Endothelial cell (in vitro differentiated cells): ENCODE results near the gene KRT38. TPM values are rescaled to one million over a fixed set of nuclear protein-coding genes. Genes with fewer than 3 reads are reported as not detected.
"Not testable (repeated sequence)": the region's sequence is repeated elsewhere in the genome, so short reads cannot be mapped to it uniquely, and the experiment has no call there.

Source experiments
- DNase-seq: peaks from one replicate; pipeline ENCODE4 v3.0.0; 2021; ENCODE audit warnings: low spot score
- H3K27ac Mint-ChIP-seq: one replicate; pipeline ENCODE4 v1.8.0; 2021; ENCODE audit warnings: mixed read lengths, inconsistent platforms; ENCODE audit not compliant: unreplicated experiment
- H3K27me3 Mint-ChIP-seq: one replicate; pipeline ENCODE4 v1.8.0; 2021; ENCODE audit warnings: mild to moderate bottlenecking, moderate library complexity, mixed read lengths, inconsistent platforms; ENCODE audit not compliant: unreplicated experiment
- H3K36me3 Mint-ChIP-seq: one replicate; pipeline ENCODE4 v1.8.0; 2021; ENCODE audit warnings: mild to moderate bottlenecking, low read depth, mixed read lengths, inconsistent platforms; ENCODE audit not compliant: unreplicated experiment
- H3K4me1 Mint-ChIP-seq: one replicate; pipeline ENCODE4 v1.8.0; 2021; ENCODE audit warnings: mild to moderate bottlenecking, mixed read lengths, inconsistent platforms; ENCODE audit not compliant: unreplicated experiment
- H3K4me3 Mint-ChIP-seq: one replicate; pipeline ENCODE4 v1.8.0; 2021; ENCODE audit warnings: mild to moderate bottlenecking, mixed read lengths, inconsistent platforms; ENCODE audit not compliant: unreplicated experiment
- H3K9me3 Mint-ChIP-seq: one replicate; pipeline ENCODE4 v1.8.0; 2021; ENCODE audit warnings: mixed read lengths, inconsistent platforms; ENCODE audit not compliant: unreplicated experiment
- total RNA-seq: library from RNA; stranded (reverse); fragmentation: NEBNext Ultra II Directional; extraction: Animal tissue kit (Norgen Biotek cat#: 25700); gene quantifications from one replicate; pipeline ENCODE4 v1.2.1, GENCODE V29; 2021; ENCODE audit not compliant: unreplicated experiment
- TF ChIP-seq, protein P1 (sequence below): fragments of 200-600 bp; sonication (generic); IDR thresholded peaks from one replicate; pipeline ENCODE4 v1.5.0; 2021; ENCODE audit warnings: antibody characterized with exemption; ENCODE audit not compliant: unreplicated experiment

KRT38 gene
- total RNA-seq, 1 donor from 2014 or later, result not detected

DNA sequence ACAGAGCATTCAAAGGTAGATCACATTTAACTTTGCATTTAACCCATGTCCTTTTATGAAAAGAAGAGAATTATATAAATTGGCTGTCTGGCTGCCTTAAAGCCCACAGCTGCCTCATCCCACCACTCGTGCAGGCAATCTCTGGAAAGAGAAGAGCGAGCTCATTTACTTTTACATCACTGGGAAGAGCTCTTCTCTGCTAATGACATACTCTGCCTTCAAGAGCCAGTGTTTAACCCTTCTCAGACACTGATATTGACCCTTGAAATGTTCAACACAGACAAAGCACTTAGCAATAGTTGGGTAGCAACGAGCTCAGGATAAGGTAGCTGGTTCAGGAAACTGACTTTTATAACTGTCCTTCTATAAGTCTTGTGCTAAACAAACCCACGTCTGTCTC, 6.8 kb downstream of the KRT38 start:
- no peak overlapping the region for H3K27ac Mint-ChIP-seq
- no peaks in the 10 kb centered on the region for H3K27me3 Mint-ChIP-seq
- no peak overlapping the region for H3K4me3 Mint-ChIP-seq
- H3K36me3 Mint-ChIP-seq, result no peaks in the 10 kb centered on the region
- no peaks in the 10 kb centered on the region for H3K9me3 Mint-ChIP-seq
- TF ChIP-seq, protein P1, sequence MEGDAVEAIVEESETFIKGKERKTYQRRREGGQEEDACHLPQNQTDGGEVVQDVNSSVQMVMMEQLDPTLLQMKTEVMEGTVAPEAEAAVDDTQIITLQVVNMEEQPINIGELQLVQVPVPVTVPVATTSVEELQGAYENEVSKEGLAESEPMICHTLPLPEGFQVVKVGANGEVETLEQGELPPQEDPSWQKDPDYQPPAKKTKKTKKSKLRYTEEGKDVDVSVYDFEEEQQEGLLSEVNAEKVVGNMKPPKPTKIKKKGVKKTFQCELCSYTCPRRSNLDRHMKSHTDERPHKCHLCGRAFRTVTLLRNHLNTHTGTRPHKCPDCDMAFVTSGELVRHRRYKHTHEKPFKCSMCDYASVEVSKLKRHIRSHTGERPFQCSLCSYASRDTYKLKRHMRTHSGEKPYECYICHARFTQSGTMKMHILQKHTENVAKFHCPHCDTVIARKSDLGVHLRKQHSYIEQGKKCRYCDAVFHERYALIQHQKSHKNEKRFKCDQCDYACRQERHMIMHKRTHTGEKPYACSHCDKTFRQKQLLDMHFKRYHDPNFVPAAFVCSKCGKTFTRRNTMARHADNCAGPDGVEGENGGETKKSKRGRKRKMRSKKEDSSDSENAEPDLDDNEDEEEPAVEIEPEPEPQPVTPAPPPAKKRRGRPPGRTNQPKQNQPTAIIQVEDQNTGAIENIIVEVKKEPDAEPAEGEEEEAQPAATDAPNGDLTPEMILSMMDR, result no peak
- H3K4me1 Mint-ChIP-seq, result no peaks in the 10 kb centered on the region
- DNase-seq, result no peak

DNA sequence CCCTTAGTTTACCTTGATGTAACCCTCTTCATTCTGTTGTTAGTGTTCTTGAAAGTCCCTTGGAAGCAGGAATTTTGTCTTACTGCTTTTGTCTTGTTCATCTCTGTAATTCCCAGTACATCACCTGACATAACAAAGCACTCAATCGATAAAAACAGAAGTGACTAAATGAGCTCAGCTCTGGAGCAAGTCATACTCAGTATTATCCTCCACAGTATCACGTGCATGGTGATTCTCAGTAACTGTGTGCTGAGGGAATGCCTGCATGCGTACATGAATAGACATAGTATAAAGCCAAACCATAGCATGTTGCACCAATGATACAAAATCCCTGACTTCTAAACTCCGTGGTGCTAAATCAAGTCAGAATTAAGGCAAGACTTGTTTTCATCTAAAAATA, 7.2 kb downstream of the KRT38 start:
- Mint-ChIP-seq H3K4me1 (no peaks in the 10 kb centered on the region), H3K36me3 (no peaks in the 10 kb centered on the region), H3K27me3 (no peaks in the 10 kb centered on the region), H3K4me3 (no peak overlapping the region), H3K9me3 (no peaks in the 10 kb centered on the region), H3K27ac (no peak overlapping the region)
- DNase-seq, result no peak
- TF ChIP-seq, protein P1, result no peak

DNA sequence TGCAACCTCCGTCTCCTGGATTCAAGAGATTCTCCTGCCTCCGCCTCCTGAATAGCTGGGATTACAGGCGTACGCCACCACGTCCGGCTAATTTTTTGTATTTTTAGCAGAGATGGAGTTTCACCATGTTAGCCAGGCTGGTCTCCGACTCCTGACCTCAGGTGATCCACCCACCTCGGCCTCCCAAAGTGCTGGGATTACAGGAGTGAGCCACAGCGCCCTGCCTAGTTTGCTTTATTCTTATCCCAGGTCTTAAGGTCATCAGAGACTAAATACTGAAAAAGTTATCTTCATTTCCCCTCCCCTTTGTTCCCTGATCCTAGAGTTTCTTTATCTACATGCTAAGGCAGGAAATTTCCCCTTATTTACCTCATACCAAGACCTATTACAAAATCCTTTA, 10.4 kb downstream of the KRT38 start:
- H3K27ac Mint-ChIP-seq, H3K4me1 Mint-ChIP-seq, DNase-seq, H3K9me3 Mint-ChIP-seq, H3K4me3 Mint-ChIP-seq, H3K36me3 Mint-ChIP-seq, H3K27me3 Mint-ChIP-seq: not testable (repeated sequence)

DNA sequence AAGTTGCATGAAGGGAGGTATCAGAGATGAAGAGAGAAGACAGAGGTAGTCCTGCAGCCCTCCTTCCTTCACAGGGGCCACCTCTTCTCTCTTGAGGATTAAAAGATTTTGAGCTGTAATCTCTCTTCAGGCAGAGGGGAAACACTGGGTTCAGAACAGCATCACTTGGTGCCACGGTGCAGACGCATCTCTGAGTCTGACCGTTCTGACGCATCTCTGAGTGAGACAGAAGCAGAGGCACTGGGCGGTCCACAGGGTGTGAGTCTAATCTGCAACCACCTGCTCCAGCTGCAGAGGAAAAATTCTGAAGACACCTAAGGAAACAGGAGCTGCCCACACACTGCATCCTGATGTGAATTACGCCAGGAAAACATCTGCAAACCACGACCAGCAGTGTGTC, 11.1 kb downstream of the KRT38 start:
- Mint-ChIP-seq H3K36me3 (no peaks in the 10 kb centered on the region), H3K4me1 (no peaks in the 10 kb centered on the region), H3K27ac (no peak overlapping the region), H3K27me3 (no peaks in the 10 kb centered on the region), H3K9me3 (no peaks in the 10 kb centered on the region), H3K4me3 (no peak overlapping the region)
- TF ChIP-seq, protein P1, result no peak
- no peak for DNase-seq

DNA sequence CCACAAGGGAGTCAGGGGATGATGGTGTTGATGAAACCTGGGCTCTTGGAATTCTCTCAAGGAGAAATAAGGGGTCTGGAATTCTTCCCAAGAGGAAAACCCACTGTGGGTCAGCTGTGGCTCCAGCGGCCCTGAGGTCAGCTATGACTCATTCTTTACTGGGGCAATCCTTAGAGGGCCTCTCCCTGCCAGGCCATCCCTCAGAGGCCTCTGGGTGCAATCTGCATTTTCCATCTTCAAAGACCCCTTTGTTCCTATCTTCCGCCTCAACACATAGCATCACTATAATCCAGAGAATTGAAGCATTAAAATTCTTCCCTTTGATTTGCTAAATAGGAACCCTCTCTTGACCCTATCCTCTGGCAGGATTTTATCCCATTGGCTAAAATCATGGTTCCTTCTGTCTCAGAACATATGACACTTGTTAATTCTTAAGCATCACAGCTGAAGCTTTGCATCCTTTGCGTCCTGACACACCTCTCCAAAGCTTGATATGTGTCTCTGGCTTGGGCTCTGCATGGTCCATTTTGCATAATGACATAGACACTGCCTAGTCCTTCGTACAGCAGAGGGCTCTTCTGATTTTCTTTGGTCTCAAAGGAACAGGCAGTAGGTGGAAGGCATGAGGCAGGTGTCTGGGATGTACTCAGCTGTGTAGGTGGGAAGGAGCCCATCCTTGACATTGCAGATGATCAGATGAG, 12.0 kb downstream of the KRT38 start:
- no peak for DNase-seq

More for the DNA sequence above, 12.0 kb downstream of the KRT38 start:
- Mint-ChIP-seq H3K4me1 (no peaks in the 10 kb centered on the region), H3K36me3 (no peaks in the 10 kb centered on the region), H3K27me3 (no peaks in the 10 kb centered on the region), H3K27ac (no peak overlapping the region), H3K9me3 (no peaks in the 10 kb centered on the region), H3K4me3 (no peak overlapping the region)
- TF ChIP-seq, protein P1, result no peak
